Omental fat pad (tissue), 4 donors: ENCODE measurements around the gene SPRED3. TPM values are rescaled to one million over a fixed set of nuclear protein-coding genes. Genes with fewer than 3 reads are reported as not detected.

Experiments
- ATAC-seq: fragments of 150-250 bp; one replicate; pipeline ENCODE4 v1.9.1; 2016; ENCODE audit warnings: mild to moderate bottlenecking, moderate library complexity; ENCODE audit not compliant: low FRiP score
- DNase-seq: peaks from one replicate; pipeline ENCODE4 v3.0.0-alpha.2; 2019; ENCODE audit warnings: low spot score
- CTCF ChIP-seq, 3 donors: fragments of 450-650 bp; IDR thresholded peaks; one replicate each; pipeline ENCODE4 v1.5.1; 2016 to 2017; ENCODE audit warnings: antibody characterized with exemption in 3 of 3, mild to moderate bottlenecking in 3 of 3, moderate library complexity in 2 of 3
- total RNA-seq, 4 donors: library from RNA; depleted of rRNA; stranded (reverse); fragments of >200 nt; gene quantifications; one replicate each; pipeline ENCODE4 v1.1.0, GENCODE V29; 2016

Gene SPRED3
- total RNA-seq, 4 donors from 2014 or later: 0.44 to 0.93 (median 0.84) TPM; not detected in 1

GRCh38 chr19:38440592-38440991 is 52.1 kb downstream of the SPRED3 start:
- no peak for ATAC-seq
- DNase-seq: no peak
- no peak for TF ChIP-seq CTCF (IDR thresholded peaks at IDR 0.05)

- DNase-seq: no peak
- ATAC-seq: no peak
- TF ChIP-seq CTCF (IDR thresholded peaks at IDR 0.05): no peak
Observed at GRCh38 chr19:38441657-38442348, 53.3 kb downstream of the SPRED3 start.

GRCh38 chr19:38442736-38443135 is 54.2 kb downstream of the SPRED3 start:
- TF ChIP-seq CTCF (IDR thresholded peaks at IDR 0.05): no peak
- ATAC-seq: no peak
- DNase-seq: no peak

GRCh38 chr19:38443458-38443999 is 55.0 kb downstream of the SPRED3 start:
- ATAC-seq: no peak
- no peak for DNase-seq
- TF ChIP-seq CTCF (IDR thresholded peaks at IDR 0.05): no peak

- ATAC-seq: no peak
- no peak for TF ChIP-seq CTCF (IDR thresholded peaks at IDR 0.05)
Observed at GRCh38 chr19:38444026-38444425, 55.5 kb downstream of the SPRED3 start.

GRCh38 chr19:38445362-38445761 is 56.9 kb downstream of the SPRED3 start:
- TF ChIP-seq CTCF (IDR thresholded peaks at IDR 0.05): no peak
- DNase-seq (no peak), ATAC-seq (no peak)

More at GRCh38 chr19:38444026-38444425, 55.5 kb downstream of the SPRED3 start:
- no peak for DNase-seq

GRCh38 chr19:38448225-38448624 is 59.7 kb downstream of the SPRED3 start:
- ATAC-seq (no peak), DNase-seq (no peak)

More at GRCh38 chr19:38448225-38448624, 59.7 kb downstream of the SPRED3 start:
- no peak for TF ChIP-seq CTCF (IDR thresholded peaks at IDR 0.05)
